WTC11 (cell line): ENCODE results near the gene ZNF438. TPM values are rescaled to one million over a fixed set of nuclear protein-coding genes. Genes with fewer than 3 reads are reported as not detected.

Experiments used
- ATAC-seq: fragments of 200-7000 bp; cut with Tn5 transposase; 2 replicates; pipeline ENCODE4 v1.10.0; 2021; ENCODE audit warnings: mild to moderate bottlenecking, moderate library complexity
- CTCF ChIA-PET: fragments of 300-600 bp; sonication (Branson Sonifier 250); formaldehyde crosslinking; loops from one replicate; lab custom pipeline; 2021; ENCODE audit warnings: antibody characterized with exemption; lab: Charles Lee
- POLR2A ChIA-PET: fragments of 350-600 bp; sonication (Branson Sonifier 250); formaldehyde crosslinking; loops from one replicate; lab custom pipeline; 2021; ENCODE audit warnings: antibody characterized with exemption; lab: Charles Lee
- DNase-seq: peaks from one replicate; pipeline ENCODE4 v3.0.0; 2021; ENCODE audit warnings: low spot score
- H3K27ac Mint-ChIP-seq: 2 replicates; pipeline ENCODE4 v1.8.0; 2021; ENCODE audit warnings: mixed read lengths
- H3K27me3 Mint-ChIP-seq: 2 replicates; pipeline ENCODE4 v1.8.0; 2021; ENCODE audit warnings: low read depth, mild to moderate bottlenecking, moderate library complexity, mixed read lengths
- H3K36me3 Mint-ChIP-seq: 2 replicates; pipeline ENCODE4 v1.8.0; 2021; ENCODE audit warnings: mixed read lengths
- H3K4me1 Mint-ChIP-seq: 2 replicates; pipeline ENCODE4 v1.8.0; 2022; ENCODE audit warnings: mixed read lengths
- H3K4me3 Mint-ChIP-seq: 2 replicates; pipeline ENCODE4 v1.8.0; 2021; ENCODE audit warnings: mild to moderate bottlenecking, moderate library complexity, mixed read lengths
- H3K9me3 Mint-ChIP-seq: 2 replicates; pipeline ENCODE4 v1.8.0; 2021; ENCODE audit warnings: mixed read lengths
- ATF1 ChIP-seq: sonication (generic); formaldehyde crosslinking; IDR thresholded peaks from 2 replicates; pipeline ENCODE4 v1.8.1; 2023; ENCODE audit warnings: mild to moderate bottlenecking, moderate library complexity, missing genetic modification reagents
- ATF2 ChIP-seq: sonication (generic); formaldehyde crosslinking; IDR thresholded peaks from 2 replicates; pipeline ENCODE4 v1.8.1; 2022; ENCODE audit warnings: low read depth, missing genetic modification reagents, borderline replicate concordance
- ATF6 ChIP-seq: sonication (generic); formaldehyde crosslinking; IDR thresholded peaks from 2 replicates; pipeline ENCODE4 v1.8.1; 2023; ENCODE audit warnings: mild to moderate bottlenecking, missing genetic modification reagents
- CTCF ChIP-seq: fragments of 200-600 bp; IDR thresholded peaks from 2 replicates; pipeline ENCODE4 v1.8.0; 2022; ENCODE audit warnings: antibody characterized with exemption
- E2F4 ChIP-seq: sonication (generic); formaldehyde crosslinking; IDR thresholded peaks from 2 replicates; pipeline ENCODE4 v1.8.1; 2022; ENCODE audit warnings: low read depth, mild to moderate bottlenecking, moderate library complexity, missing genetic modification reagents, borderline replicate concordance
- ELF4 ChIP-seq: sonication (generic); formaldehyde crosslinking; IDR thresholded peaks from 2 replicates; pipeline ENCODE4 v1.8.1; 2022; ENCODE audit warnings: low read depth, mild to moderate bottlenecking, moderate library complexity, missing genetic modification reagents
- ESRRA ChIP-seq: sonication (generic); formaldehyde crosslinking; IDR thresholded peaks from 2 replicates; pipeline ENCODE4 v1.8.1; 2022; ENCODE audit warnings: mild to moderate bottlenecking, missing genetic modification reagents, borderline replicate concordance
- FOXK1 ChIP-seq: sonication (generic); formaldehyde crosslinking; IDR thresholded peaks from 2 replicates; pipeline ENCODE4 v1.8.0; 2022; ENCODE audit warnings: mild to moderate bottlenecking, moderate library complexity, missing genetic modification reagents
- FOXP1 ChIP-seq: sonication (generic); formaldehyde crosslinking; IDR thresholded peaks from 2 replicates; pipeline ENCODE4 v1.8.0; 2022; ENCODE audit warnings: missing genetic modification reagents, mild to moderate bottlenecking, moderate library complexity, borderline replicate concordance
- GABPB1 ChIP-seq: sonication (generic); formaldehyde crosslinking; IDR thresholded peaks from 2 replicates; pipeline ENCODE4 v1.8.1; 2023; ENCODE audit warnings: mild to moderate bottlenecking, missing genetic modification reagents
- GRHL2 ChIP-seq: fragments of 250-450 bp; sonication (Bioruptor Pico); IDR thresholded peaks from 2 replicates; pipeline ENCODE4 v1.8.0; 2022; ENCODE audit warnings: mild to moderate bottlenecking, moderate library complexity; ENCODE audit not compliant: insufficient replicate concordance, severe bottlenecking
- GTF2I ChIP-seq: fragments of 250-450 bp; sonication (Bioruptor Pico); conservative IDR thresholded peaks from 2 replicates; pipeline ENCODE4 v1.4.0; 2021; ENCODE audit warnings: mild to moderate bottlenecking
- JUN ChIP-seq: sonication (generic); formaldehyde crosslinking; IDR thresholded peaks from 2 replicates; pipeline ENCODE4 v1.8.0; 2023; ENCODE audit warnings: mild to moderate bottlenecking, missing genetic modification reagents
- MLX ChIP-seq: sonication (generic); formaldehyde crosslinking; IDR thresholded peaks from 2 replicates; pipeline ENCODE4 v1.8.1; 2023; ENCODE audit warnings: mild to moderate bottlenecking, missing genetic modification reagents, moderate library complexity
- NR1H2 ChIP-seq: sonication (generic); formaldehyde crosslinking; IDR thresholded peaks from 2 replicates; pipeline ENCODE4 v1.9.0; 2021; ENCODE audit warnings: mild to moderate bottlenecking, moderate library complexity, missing genetic modification reagents
- OVOL2 ChIP-seq: fragments of 250-450 bp; sonication (Bioruptor Pico); IDR thresholded peaks from 2 replicates; pipeline ENCODE4 v1.9.0; 2021; ENCODE audit warnings: mild to moderate bottlenecking, borderline replicate concordance
- PRDM15 ChIP-seq: sonication (generic); formaldehyde crosslinking; IDR thresholded peaks from 2 replicates; pipeline ENCODE4 v1.8.0; 2022; ENCODE audit warnings: missing genetic modification reagents
- RORB ChIP-seq: fragments of 250-450 bp; sonication (Bioruptor Pico); IDR thresholded peaks from 2 replicates; pipeline ENCODE4 v1.9.0; 2021; ENCODE audit warnings: mild to moderate bottlenecking
- ZNF263 ChIP-seq: sonication (generic); formaldehyde crosslinking; IDR thresholded peaks from 2 replicates; pipeline ENCODE4 v1.8.1; 2022; ENCODE audit warnings: low read depth, mild to moderate bottlenecking, moderate library complexity, missing genetic modification reagents
- ZNF396 ChIP-seq: fragments of 250-450 bp; sonication (Bioruptor Pico); IDR thresholded peaks from 2 replicates; pipeline ENCODE4 v1.8.0; 2021; ENCODE audit warnings: mild to moderate bottlenecking, moderate library complexity, borderline replicate concordance
- ZNF425 ChIP-seq: fragments of 250-450 bp; sonication (Bioruptor Pico); conservative IDR thresholded peaks from 2 replicates; pipeline ENCODE4 v1.9.0; 2021; ENCODE audit warnings: mild to moderate bottlenecking
- total RNA-seq: library from RNA; stranded (reverse); gene quantifications from 3 replicates; pipeline ENCODE4 v1.2.3, GENCODE V29; 2021

The ZNF438 gene
- total RNA-seq, 1 experiment from 2014 or later, result 1.9 TPM

- TF ChIP-seq ESRRA, result no peak
- TF ChIP-seq JUN (CRISPR knock-in tag), result no peak
- TF ChIP-seq ZNF263 (CRISPR knock-in tag), result no peak
- no peak for TF ChIP-seq E2F4 (CRISPR knock-in tag)
- no peak for TF ChIP-seq RORB (CRISPR knock-in tag)
- TF ChIP-seq PRDM15 (CRISPR knock-in tag), result no peak
Observed at GRCh38 chr10:30962522-30962921, 69.1 kb downstream of the ZNF438 start (continued).

- no peaks in the 10 kb centered on the region for H3K27me3 Mint-ChIP-seq
- no peak for DNase-seq
- H3K4me1 Mint-ChIP-seq, result no peaks in the 10 kb centered on the region
- H3K4me3 Mint-ChIP-seq, result no peak overlapping the region
- ChIA-PET CTCF (no interaction called here), POLR2A (no interaction called here)
- H3K27ac Mint-ChIP-seq, result no peak overlapping the region
- H3K36me3 Mint-ChIP-seq, result no peaks in the 10 kb centered on the region
- no peak for ATAC-seq
- peaks cover 18% of the 10 kb centered on the region for H3K9me3 Mint-ChIP-seq
- TF ChIP-seq GTF2I (CRISPR knock-in tag) (no peak), NR1H2 (CRISPR knock-in tag) (no peak), OVOL2 (CRISPR knock-in tag) (no peak), MLX (CRISPR knock-in tag) (no peak), ATF6 (CRISPR knock-in tag) (no peak), ELF4 (CRISPR knock-in tag) (no peak), CTCF (no peak), GABPB1 (CRISPR knock-in tag) (no peak), ATF1 (CRISPR knock-in tag) (no peak), ZNF396 (no peak), FOXK1 (CRISPR knock-in tag) (no peak), ZNF425 (CRISPR knock-in tag) (no peak), ATF2 (CRISPR knock-in tag) (no peak), GRHL2 (CRISPR knock-in tag) (no peak), FOXP1 (CRISPR knock-in tag) (no peak)
Observed at GRCh38 chr10:30959836-30960210, 71.8 kb downstream of the ZNF438 start.
